ENCODE measurements around the gene TMEM201.

DNA sequence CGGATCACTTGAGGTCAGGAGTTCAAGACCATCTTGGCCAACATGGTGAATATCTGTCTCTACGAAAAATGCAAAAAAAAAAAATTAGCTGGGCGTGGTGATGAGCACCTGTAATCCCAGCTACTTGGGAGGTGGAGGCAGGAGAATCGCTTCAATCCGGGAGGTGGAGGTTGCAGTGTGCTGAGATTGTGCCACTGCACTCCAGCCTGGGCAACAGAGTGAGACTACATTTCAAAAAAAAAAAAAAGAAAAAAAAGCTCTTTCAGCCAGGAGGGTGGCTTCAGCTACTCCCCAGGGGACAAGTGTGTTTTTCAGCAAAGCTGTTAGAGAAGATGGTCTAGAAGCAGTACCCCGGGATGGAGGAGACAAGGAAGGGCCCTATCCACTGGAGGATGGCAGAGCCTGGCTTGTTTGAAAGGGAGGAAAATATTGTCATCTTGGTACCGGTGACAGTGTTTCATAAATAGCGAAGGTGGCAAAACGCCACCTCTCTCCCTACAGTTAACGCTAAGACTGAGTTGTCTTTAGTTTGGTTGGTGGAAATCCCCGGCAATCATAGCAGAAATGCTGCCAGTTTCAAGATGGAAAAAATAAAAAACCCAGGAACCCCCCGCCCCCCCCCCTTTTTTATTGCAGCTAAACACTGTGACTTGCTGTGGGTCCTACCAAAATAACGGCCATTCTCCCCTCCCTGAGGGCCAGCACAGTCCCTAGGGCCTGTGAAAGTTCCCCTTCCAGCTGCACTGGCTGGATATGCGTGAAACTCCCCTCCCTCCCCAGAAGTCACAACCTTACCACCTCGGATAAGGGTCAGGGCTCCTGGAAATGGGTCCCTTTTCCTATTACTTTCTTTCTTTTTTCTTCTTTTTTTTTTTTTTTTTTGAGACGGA, 66.4 kb downstream of the TMEM201 start:
- TF ChIP-seq CTCF (IDR thresholded peaks at IDR 0.05), result no peak
- TF ChIP-seq POLR2AphosphoS5 (IDR thresholded peaks at IDR 0.05), result no peak
